ENCODE results near the gene NRXN3. TPM values are rescaled to one million over a fixed set of nuclear protein-coding genes. Genes with fewer than 3 reads are reported as not detected.

Gene NRXN3
- polyA plus RNA-seq, 1 donor (not counting 4 experiments of a cell fraction or from before 2014, with no cell fraction given): 0.89 TPM

DNA sequence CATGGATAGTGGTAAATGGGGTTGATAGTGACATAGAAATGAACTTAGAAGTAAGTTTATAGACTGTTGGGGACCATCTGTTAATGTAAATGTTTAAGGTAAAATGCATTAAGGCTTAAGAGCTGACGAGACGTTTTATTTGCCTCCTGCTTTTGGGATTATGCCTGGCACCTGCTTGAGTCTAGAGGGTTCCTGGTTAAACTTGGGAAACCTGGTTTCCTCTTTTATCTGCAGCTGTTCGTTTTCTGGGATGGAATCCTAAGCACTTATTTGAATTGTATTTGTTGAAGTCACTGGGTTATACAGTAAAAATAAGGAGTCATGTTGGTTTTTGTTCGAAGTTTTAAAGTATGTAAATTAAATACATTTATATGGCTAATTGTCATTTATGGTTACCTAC lies 914.7 kb downstream of the NRXN3 start:
- Histone ChIP-seq H3K36me3 (ENCODE audit: control insufficient read depth in 2 of 2, extremely low read depth in 1 of 2, insufficient read depth in 2 of 2, low read length in 2 of 2) (no peaks in the 10 kb centered on the region), H3K4me1 (ENCODE audit: control insufficient read depth, extremely low read depth, insufficient read depth, low read length) (no peaks in the 10 kb centered on the region), H3K4me2 (ENCODE audit: control insufficient read depth, extremely low read depth, insufficient read depth, low read depth, low read length) (no peak overlapping the region), H4K20me1 (ENCODE audit: control insufficient read depth, extremely low read depth, insufficient read depth, low read length) (no peaks in the 10 kb centered on the region), H3K9ac (ENCODE audit: control insufficient read depth, extremely low read depth, insufficient read depth, low read length) (no peak overlapping the region), H3K27ac (ENCODE audit: control insufficient read depth, insufficient read depth, low read length) (no peak overlapping the region), H3K9me3 (ENCODE audit: control insufficient read depth, low read depth, low read length) (no peaks in the 10 kb centered on the region), H3K9me1 (ENCODE audit: control insufficient read depth, extremely low read depth, insufficient read depth, low read length) (no peaks in the 10 kb centered on the region), H3K4me3 (ENCODE audit: control insufficient read depth in 2 of 3, extremely low read depth in 1 of 3, insufficient read depth in 2 of 3, low read depth in 1 of 3, low read length in 3 of 3) (no peak overlapping the region), H3K79me2 (ENCODE audit: control insufficient read depth, insufficient read depth, low read length) (no peaks in the 10 kb centered on the region), H3K27me3 (ENCODE audit: control insufficient read depth, extremely low read depth, insufficient read depth, low read length) (no peaks in the 10 kb centered on the region), H2AFZ (ENCODE audit: control insufficient read depth, low read length) (no peak overlapping the region)
- DNase-seq (ENCODE audit: low read depth, low spot score) (no peak), FAIRE-seq (no peak)
- dilution Hi-C loops (cut with MboI; ENCODE audit: extremely low pct_ligation_motif_present, low sequenced_read_pairs): no loop called here
- TF ChIP-seq, protein P1, sequence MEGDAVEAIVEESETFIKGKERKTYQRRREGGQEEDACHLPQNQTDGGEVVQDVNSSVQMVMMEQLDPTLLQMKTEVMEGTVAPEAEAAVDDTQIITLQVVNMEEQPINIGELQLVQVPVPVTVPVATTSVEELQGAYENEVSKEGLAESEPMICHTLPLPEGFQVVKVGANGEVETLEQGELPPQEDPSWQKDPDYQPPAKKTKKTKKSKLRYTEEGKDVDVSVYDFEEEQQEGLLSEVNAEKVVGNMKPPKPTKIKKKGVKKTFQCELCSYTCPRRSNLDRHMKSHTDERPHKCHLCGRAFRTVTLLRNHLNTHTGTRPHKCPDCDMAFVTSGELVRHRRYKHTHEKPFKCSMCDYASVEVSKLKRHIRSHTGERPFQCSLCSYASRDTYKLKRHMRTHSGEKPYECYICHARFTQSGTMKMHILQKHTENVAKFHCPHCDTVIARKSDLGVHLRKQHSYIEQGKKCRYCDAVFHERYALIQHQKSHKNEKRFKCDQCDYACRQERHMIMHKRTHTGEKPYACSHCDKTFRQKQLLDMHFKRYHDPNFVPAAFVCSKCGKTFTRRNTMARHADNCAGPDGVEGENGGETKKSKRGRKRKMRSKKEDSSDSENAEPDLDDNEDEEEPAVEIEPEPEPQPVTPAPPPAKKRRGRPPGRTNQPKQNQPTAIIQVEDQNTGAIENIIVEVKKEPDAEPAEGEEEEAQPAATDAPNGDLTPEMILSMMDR (optimal IDR thresholded peaks at IDR 0.05 in 1 of 3, IDR thresholded peaks at IDR 0.05 in 1 of 3, conservative IDR thresholded peaks at IDR 0.05 in 1 of 3; ENCODE audit: extremely low read depth in 1 of 3, insufficient read depth in 2 of 3, low read length in 3 of 3): no peak
- no peak for TF ChIP-seq EZH2 (IDR thresholded peaks at IDR 0.05; ENCODE audit: low read length)

DNA sequence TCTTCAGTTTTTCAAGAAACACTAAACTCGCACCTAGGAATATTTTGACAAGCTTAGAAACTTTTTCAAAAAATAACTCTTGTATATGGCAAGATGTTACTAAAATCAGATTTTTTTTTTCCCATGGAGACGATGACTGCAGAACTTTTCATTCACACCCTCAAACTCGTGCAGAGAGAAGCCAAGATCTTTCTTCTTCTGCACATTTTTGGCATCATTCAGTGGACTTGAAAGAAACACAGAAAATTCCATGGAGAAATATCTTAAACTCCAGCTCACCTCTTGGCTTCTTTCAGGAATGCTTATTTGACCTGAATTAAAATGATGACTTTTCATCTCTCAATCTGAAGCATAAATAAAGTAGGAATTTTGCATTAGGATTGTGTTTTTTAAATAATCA lies 919.4 kb downstream of the NRXN3 start:
- Histone ChIP-seq H3K36me3 (ENCODE audit: control insufficient read depth in 2 of 2, extremely low read depth in 1 of 2, insufficient read depth in 2 of 2, low read length in 2 of 2) (no peaks in the 10 kb centered on the region), H3K79me2 (ENCODE audit: control insufficient read depth, insufficient read depth, low read length) (no peaks in the 10 kb centered on the region), H3K4me2 (ENCODE audit: control insufficient read depth, extremely low read depth, insufficient read depth, low read depth, low read length) (no peak overlapping the region), H3K9ac (ENCODE audit: control insufficient read depth, extremely low read depth, insufficient read depth, low read length) (no peak overlapping the region), H4K20me1 (ENCODE audit: control insufficient read depth, extremely low read depth, insufficient read depth, low read length) (no peaks in the 10 kb centered on the region), H3K9me3 (ENCODE audit: control insufficient read depth, low read depth, low read length) (no peaks in the 10 kb centered on the region), H3K27ac (ENCODE audit: control insufficient read depth, insufficient read depth, low read length) (no peak overlapping the region), H3K9me1 (ENCODE audit: control insufficient read depth, extremely low read depth, insufficient read depth, low read length) (no peaks in the 10 kb centered on the region), H2AFZ (ENCODE audit: control insufficient read depth, low read length) (no peak overlapping the region), H3K27me3 (ENCODE audit: control insufficient read depth, extremely low read depth, insufficient read depth, low read length) (no peaks in the 10 kb centered on the region), H3K4me1 (ENCODE audit: control insufficient read depth, extremely low read depth, insufficient read depth, low read length) (no peaks in the 10 kb centered on the region), H3K4me3 (ENCODE audit: control insufficient read depth in 2 of 3, extremely low read depth in 1 of 3, insufficient read depth in 2 of 3, low read depth in 1 of 3, low read length in 3 of 3) (no peak overlapping the region)
- TF ChIP-seq, protein P1 (optimal IDR thresholded peaks at IDR 0.05 in 1 of 3, IDR thresholded peaks at IDR 0.05 in 1 of 3, conservative IDR thresholded peaks at IDR 0.05 in 1 of 3; ENCODE audit: extremely low read depth in 1 of 3, insufficient read depth in 2 of 3, low read length in 3 of 3): no peak
- no peak for TF ChIP-seq EZH2 (IDR thresholded peaks at IDR 0.05; ENCODE audit: low read length)
- DNase-seq (ENCODE audit: low read depth, low spot score) (no peak), FAIRE-seq (no peak)
- dilution Hi-C loops (cut with MboI; ENCODE audit: extremely low pct_ligation_motif_present, low sequenced_read_pairs): no loop called here
